OCI-M2 (cell line): Measurements from ENCODE around the gene PRKG1.

ENCODE experiments used
- DNase-seq: peaks from one replicate; lab custom pipeline; 2025; ENCODE audit not compliant: unreplicated experiment; lab: John Stamatoyannopoulos, UW

PRKG1 gene

DNA sequence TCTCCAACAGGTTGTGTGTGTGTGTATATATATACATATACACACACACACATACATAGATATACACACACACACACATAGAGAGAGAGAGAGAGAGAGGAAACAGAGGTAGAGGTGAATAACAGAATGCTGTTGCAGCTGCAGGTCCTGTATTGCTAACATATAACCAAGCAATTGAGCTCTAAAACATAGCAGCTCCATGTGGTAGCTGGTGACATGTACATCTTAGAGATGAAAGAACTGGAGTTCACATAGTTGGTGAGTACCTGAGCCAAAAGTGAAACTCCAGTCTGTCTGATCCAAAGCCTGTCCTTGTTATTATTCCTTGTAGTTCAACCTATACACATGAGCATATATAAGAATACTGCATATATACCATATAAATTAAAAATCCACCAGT is 778.0 kb downstream of the PRKG1 start:
- no peak for DNase-seq

DNA sequence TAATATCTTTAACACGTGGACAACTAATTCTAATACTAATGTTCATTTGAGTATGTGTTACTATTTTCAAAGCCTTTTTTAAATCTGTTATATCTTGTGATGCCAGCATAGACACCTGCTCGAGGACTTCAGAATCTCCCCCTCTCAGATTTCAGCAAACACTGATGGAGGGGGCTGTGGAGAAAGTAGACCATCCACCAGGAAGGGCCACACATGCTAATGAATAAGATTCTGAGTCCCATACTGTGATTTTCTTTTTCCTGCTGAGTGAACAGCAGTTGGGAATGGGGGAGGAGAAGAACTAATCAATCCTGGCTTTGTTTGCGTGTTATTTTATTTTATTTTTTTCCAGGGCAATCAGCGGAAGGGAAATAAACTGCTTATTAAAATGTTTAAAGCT is 783.0 kb downstream of the PRKG1 start:
- no peak for DNase-seq

DNA sequence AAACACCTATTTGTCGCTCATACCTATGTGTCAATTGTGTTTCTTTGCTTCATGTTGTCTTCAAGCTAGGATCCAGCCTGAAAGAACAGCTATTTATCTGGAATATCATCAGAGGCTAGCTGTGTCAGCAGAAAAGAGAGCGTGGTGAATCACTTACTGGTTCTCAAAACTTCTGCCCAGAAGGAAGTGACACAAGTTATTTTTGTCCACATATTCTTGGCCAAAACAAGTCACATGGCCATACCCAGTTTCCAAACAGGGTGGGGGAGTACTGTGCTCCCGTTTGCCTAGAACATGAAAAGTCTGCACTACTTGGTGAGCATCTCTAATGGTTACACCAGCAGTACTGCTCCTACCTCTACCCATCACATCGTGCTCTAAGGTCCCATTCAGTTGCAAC is 786.0 kb downstream of the PRKG1 start:
- DNase-seq, result no peak

DNA sequence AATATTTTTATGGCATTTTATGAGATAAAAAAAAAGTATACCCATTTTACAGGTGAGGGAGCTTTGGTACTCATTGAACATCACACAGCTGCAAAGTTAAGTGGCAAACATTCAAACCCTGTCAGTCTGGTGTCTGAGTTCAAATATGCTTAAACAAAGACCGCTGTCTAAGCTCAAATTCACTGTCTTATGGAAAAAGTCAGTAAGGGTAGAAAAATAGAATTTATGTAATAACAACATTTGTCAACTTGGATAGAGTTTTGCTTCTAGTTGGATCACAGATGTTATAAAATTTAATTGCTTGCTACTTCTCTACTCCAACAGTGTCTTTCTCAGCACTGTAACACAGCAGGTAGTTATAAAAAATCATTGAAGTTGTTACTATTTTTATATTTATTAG is 786.8 kb downstream of the PRKG1 start:
- no peak for DNase-seq

DNA sequence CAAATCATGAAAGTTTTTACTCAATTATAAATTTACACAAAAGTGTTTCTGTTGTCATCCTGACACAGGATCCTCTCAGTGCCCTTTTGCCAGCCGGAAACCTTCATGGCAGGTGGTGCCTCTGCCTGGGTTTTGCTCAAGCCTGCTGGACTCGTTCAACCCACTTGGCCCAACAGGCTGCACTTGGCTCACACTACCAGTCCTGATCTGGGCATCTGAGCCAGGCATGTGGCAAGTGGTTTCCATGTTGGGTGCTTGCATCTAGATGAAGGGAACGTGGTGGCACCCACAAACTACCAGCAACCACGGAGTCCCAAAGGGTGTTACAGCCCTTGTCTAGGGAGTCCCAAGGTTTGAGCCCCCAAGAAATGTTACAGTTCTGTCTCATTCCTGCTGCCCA is 787.4 kb downstream of the PRKG1 start:
- no peak for DNase-seq

DNA sequence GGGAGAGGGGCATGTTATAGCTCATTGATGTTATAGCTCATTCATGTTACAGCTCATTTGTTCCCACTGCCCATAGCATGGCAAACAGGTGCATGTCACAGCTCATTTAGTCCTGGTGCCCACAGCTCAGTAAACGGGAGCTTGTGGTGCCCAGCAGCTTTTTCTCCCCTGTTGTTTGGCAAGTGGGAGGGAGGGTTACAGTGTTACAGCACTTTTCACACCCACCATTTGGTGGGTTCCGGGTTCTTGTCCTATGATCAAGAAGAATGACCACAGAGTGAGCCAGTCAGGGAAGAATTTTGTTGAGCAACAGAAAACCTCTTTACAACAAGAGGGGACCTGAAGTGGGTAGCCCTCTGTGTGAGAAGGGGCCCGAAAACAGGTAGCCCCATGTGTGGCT is 787.9 kb downstream of the PRKG1 start:
- no peak for DNase-seq

DNA sequence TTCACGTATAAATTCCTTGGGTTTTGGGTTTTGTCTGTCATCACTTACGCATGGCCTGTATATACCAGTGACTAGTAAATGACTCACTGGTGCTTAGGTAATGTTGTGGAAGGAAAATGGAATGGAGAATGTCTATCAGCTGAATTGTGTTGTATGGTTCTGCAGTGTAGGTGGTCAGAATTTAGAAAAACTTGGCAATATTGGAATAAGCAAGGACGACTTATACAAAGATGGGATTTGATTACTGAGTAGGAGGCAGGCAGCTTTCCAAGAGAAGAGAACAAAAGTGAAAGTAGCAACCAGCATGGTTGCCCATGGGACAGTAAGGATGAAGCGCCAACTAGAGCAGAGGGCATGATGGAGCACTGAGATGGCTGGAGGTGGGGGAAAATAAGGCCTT is 793.7 kb downstream of the PRKG1 start:
- no peak for DNase-seq

DNA sequence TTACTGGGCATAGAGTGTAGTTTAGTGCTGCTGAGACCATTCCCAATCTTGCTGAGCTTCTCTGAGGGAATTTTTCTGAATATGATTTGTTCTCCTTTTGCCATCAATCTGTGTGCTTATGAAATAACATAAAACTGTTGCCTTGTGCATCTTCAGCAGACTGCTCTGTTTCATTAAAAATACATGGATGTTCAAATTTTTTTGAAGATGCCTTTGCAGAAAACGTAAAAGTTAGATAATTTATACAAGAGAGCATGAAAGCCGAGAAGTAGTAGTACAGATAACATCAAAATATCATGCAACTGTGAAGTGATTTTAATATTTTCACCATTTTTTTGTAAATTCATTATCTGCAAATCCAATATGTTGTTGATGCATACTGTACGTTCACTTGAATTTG is 799.8 kb downstream of the PRKG1 start:
- no peak for DNase-seq

DNA sequence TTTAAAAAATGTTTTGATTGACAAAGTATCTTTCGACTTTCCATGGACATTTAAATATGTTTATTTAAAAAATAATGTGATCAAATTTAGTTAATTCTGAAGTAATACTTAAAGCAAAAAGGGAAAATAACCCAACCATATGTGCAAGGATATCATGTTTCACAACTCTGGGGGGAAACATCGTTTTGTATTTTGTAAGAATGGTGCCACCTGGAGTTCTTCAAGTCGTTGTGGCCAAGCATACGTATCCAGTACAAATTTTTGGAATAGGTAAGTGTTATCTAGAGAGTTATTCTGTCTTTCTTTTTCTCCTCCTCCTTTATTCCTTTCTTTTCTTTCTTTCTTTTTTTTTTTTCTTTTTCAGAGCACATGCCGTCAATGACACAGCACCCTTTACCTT is 801.3 kb downstream of the PRKG1 start:
- no peak for DNase-seq

DNA sequence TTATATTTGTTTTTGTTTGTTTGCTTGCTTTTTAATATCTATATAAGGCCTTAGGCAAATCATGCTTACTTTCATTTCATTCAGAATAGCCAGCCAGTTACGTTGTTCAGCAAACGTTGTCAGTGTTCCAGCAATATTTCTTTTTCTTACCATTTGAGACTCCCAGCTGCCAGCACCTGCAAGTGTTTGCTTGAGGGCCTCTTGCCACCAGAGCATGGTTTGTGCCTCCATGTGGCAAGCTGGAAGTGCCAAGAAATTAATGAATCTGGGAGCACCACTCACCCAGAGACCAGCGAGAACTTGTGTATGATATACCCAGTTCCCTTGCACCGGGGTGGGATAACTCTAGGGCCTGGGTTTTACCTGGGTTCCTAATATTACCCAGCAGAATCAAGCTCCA is 802.2 kb downstream of the PRKG1 start:
- DNase-seq, result no peak

DNA sequence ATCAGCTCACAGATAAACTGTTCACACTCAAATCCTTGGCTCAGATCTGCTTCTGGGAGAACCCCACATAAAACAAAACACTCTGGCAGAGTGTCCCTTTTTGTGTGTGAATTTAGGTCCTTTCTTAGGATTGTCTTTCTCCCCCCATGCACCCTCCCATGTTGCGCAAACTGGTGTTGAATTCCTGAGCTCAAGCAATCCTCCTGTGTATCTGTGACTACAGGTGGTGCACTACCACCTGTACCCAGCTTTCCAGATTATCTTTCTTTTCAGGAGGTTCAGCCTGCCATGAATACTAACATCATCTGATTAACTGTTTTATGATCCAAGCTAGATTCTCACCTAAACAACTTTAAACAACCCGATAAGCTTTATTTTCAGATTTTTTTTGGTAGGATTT is 802.7 kb downstream of the PRKG1 start:
- no peak for DNase-seq

DNA sequence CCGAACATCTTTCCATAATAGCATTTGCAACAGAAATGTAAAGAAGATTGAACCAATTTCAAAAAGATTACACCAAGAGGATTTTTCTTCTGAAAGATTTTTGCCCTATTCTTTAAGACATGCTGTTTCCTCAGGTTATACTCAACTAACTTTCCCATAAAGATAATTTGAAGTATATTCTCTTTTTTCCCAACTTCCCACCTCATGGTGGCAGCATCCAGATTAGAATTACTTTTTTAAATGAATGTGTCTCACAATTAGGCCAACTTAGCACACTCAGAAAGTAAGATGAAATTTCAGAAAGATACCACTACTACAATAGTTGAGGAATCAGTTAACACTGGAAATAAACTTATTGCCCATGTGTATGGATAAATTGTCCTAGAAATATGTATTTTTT is 803.3 kb downstream of the PRKG1 start:
- no peak for DNase-seq

DNA sequence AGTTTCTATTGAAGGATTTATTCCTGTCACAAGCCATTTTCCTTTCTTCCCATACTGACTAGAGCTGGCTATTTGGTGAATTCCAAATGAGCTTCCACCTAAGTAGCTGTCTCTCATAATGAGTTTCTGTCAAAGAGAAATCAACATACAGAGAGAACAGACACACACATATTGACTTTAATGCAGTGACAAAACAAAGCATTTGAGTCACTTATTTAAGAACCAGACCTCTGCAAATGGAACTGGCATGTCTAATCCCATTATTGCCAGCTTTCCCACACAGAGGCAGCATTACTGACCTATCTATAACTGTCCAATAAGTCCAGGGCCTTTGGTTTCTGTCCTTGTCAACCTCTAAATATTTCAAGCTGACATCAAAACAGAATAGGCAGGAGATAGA is 804.4 kb downstream of the PRKG1 start:
- DNase-seq, result no peak

DNA sequence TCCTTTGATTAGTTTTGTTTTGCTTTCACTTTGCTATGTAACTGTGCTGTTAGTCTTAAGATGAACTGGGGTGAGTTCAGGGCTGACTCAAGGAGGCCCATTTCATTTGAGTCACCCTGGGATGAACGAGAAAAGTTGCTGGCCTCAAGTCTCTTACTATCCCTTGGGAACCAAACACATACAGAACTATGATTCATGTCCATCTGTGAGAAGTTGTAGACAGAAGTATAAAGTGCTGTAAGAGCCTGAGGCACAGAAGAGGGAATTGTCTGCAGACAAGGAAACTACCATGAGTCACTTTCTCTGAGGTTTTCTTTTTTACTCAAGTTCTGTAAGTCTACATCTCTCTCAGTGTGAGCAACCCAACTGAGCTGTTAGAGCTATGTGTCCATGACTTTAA is 805.0 kb downstream of the PRKG1 start:
- DNase-seq, result no peak

DNA sequence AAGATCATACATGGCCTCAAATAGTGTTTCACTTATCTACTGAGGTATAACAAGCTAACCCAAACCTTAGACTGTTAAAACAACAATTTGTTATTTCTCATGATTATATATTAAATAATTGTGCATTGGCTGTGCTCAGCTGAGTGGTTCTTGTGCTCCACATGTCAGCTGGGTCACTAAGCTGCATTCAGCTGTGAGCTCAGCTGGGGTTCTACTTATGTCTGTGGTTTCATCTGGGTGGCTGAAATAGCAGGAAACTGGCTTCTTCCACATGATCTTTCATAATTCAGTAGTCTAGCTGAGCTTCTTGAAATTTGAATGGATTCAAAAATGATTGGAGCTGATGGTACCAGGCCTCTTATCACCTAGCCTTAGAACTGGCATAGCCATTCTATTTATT is 806.9 kb downstream of the PRKG1 start:
- DNase-seq, result no peak

DNA sequence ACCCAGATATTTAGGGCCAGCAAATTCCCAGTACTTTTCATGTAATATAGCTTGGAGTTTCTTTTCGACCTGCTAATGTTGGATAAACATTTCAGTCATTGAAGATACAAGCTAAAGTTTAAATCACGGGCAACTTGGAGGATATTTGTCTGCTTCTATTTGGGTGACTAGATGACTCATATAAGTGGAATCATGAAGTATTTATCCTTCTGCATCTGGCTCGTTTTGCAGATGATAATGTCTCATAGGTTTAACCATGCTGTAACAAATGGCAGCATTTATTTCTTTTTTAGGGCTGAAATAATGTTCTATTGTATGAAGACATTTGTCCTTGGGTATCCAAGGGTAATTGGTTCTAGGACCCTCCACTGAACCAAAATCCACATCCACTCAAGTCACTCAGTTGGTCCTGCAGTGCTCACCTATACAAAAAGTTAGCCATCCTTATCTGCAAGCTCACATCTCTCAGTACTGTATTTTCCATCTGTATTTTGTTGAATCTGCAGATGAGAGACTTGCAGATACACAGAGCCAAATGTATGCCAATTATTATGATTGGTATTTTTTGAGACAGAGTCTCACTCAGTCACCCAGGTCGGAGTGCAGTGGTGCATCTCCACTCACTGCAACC is 812.3 kb downstream of the PRKG1 start:
- DNase-seq, result no peak

DNA sequence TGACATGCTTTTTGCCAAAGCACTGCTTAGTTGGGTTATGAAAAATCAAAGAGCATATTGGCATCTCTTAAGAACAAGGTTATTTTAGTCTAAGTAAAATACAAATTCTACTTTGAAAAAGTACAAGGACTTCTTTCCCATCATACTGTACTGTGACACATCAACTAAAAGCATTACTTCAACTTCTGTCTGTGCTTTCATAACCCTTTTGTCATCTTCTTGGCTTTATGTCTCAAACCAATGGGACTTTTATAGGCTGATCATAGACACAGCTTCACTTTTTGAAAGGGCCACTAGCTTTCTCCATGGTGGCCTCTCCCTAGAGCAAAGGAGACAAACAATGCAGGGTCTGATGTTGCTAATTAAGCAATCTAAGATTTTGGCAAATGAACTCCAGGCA is 814.0 kb downstream of the PRKG1 start:
- DNase-seq, result no peak

DNA sequence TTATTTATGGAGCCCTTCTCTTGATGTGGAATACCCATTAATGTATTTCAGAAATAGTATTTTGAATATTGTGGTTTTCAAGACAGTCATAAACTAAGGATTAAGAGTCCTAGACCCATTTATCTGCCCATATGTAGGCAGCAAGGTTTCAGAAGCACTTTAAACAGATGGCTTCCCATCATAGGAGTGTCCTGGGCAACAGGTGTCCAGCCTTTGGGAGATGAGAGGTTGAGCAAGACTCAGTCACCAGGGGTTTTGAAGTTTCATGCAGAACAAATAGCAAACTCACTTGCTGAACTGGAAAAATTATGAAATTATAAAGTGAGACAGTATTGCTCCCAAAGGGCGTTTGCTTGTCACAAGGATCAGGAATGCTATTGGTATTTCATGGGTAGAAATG is 818.0 kb downstream of the PRKG1 start:
- no peak for DNase-seq

DNA sequence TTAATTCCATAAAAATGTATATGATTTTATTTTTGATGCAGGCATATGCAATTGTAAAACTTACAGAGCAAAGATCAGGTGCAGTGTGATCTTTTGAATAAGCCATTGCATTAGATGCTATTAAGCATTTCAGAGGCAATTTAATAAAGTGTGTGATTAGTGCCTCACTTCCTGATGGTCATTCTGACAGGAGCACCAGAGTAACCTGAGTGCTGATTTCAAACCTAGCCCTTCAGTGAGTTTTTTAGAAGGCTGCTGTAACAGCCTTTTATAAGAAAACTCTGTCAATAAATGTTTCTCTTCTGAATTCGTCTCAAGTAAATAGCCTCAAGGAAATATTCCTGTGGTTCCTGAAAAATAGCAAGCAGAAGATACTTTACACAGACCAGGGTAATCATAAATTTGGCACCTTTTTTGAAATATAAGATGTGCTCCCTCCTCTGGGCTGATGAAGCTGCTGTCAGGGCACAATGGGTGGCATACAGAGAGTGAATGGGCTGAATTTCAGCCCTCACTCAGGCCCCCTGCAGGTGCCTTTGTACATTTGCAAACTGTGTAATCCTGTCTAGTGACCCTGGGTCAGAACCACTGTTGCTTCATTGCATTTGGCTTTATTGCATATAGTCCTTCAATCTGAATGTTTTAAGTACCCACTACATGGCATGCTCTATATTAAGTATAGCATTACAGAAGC is 818.8 kb downstream of the PRKG1 start:
- no peak for DNase-seq

DNA sequence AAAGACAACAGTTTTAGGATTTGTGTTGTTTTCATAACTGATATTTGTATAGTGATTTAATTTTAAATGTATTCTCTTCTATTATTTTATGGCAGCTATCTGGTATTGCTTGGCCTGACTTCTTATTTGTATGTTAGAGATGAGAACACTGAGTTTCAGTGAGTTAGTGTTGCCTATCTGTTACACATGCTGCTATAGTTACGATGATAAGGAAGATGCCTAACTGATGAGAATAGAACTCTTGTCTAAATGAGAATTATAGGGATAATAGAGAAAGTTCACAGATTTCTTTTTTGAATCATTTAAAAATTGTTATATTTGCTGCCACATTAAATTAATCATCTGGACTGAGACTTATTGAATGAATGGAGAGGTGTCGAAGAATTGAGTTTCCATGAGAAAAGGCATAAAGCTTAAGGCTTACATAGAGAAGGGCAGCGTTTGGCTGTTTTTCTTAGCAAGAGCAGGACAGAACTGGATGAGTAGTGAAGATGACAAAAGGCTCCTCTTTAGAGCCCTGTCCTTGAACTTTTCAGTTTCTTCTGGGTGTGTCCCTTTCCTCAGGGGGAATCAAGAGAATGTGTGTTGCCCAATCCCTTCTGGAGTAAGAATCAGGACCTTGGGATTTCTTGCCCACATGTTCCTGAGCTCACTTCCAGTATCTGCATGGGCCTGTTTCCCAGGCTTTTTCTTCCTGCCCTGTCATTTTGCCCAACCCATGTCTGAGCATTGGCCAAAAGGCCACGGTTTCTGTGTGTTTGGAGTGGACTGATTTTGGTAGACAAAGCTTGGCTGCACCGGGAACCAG is 820.7 kb downstream of the PRKG1 start:
- no peak for DNase-seq

DNA sequence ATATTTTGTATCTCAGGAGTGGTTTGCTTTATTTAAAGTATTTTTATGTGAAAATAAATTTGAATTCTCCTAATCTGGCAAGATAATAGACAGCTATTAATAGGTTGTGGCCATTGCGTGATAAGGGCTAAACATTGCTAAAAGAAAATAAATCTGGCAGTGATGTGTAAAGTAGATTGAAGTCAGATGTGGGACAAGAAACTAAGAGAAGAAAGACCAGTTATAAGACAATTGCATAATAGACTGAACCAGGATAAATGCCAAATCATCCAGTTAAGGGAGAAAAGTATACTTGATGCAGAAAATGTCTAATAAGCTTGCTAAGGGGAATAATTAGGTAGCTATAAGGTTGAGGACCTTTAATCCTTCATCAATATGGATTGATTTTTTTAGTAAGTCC is 822.6 kb downstream of the PRKG1 start:
- no peak for DNase-seq

DNA sequence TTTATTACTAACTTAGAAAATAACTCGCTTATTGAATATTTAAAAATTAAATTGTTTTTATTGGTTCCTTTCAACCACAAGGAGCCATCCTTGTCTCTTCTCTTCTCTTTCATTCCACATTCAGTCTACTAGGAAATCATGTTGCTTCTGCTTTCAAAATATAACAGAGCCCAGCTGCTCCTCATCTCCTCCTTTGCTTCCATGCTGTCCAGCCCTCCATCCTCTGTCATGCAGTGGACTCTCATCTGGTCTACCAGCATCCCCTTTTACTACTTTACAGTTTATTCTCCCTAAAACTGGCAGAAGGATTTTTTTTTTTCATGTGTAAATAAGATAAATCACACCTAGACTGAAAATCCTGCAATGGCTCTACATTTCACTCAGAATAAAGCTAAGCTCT is 823.3 kb downstream of the PRKG1 start:
- DNase-seq, result no peak
